HepG2 (cell line): ENCODE measurements around the gene SLC13A3.

Experiments
- BRCA1 ChIP-seq: sonication (generic); formaldehyde crosslinking; IDR thresholded peaks from 2 replicates; pipeline ENCODE4 v1.4.0; 2020; ENCODE audit warnings: missing genetic modification reagents
- CTCF ChIP-seq: sonication (generic); formaldehyde crosslinking; IDR thresholded peaks from 2 replicates; pipeline ENCODE4 v1.5.0; 2020; ENCODE audit warnings: mild to moderate bottlenecking, missing genetic modification reagents, moderate library complexity
- RXRA ChIP-seq: sonication (generic); formaldehyde crosslinking; IDR thresholded peaks from 2 replicates; pipeline ENCODE4 v1.5.1; 2020; ENCODE audit warnings: missing genetic modification reagents
- SAFB2 ChIP-seq: sonication (generic); formaldehyde crosslinking; IDR thresholded peaks from 2 replicates; pipeline ENCODE4 v1.5.1; 2020; ENCODE audit warnings: missing genetic modification reagents, low read depth, mild to moderate bottlenecking, borderline replicate concordance
- TP53 ChIP-seq: sonication (generic); formaldehyde crosslinking; conservative IDR thresholded peaks from 2 replicates; pipeline ENCODE4 v1.4.0; 2020; ENCODE audit warnings: missing genetic modification reagents
- TF ChIP-seq, protein P1 (sequence below): IDR thresholded peaks from 2 replicates; pipeline ENCODE4 v1.6.1; 2016; ENCODE audit warnings: missing compliant biosample characterization, missing genetic modification reagents, borderline replicate concordance

DNA sequence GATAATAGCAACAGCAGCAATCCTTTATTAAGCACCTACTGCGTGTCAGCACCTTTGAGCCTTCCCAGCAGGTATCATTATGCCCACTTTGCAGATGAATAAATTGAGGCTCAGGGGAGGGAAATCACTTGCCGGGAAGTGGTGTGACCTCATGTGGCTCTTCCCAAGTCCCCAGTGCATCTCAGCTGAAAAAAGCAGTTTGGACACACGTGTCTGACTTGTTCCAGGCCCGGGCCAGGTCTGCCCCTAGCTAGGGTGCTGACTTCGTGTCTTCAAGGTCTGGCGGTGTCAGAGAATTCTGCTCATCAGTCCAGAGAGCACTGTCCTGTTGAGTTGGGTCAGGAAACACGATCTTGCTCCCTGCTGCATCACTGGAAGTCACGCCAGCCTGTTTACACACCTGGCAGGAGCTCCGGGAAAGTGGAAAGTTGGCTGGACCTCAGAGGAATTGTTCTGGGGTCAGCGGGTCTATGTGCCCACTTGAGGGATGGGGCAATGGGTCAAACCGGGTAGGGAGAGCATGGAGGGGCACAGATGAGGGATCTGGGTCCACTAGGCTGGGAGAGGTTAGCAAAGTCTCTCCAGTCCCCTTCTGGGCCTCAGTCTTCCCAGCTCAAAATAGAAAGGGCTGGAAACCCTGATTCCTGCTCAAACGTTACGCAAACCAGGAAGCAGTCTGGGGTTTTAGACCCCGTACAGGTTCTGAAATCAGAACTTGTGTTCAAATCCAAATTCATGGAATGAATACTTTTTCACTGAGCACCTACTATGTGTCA is 10.5 kb downstream of the SLC13A3 start:
- TF ChIP-seq RXRA (CRISPR knock-in tag): peak; percentile 96
- no peak for TF ChIP-seq BRCA1 (CRISPR knock-in tag)
- TF ChIP-seq SAFB2 (CRISPR knock-in tag): peak; percentile 27; the same call in 1 of the 2 replicates
- TF ChIP-seq TP53 (CRISPR knock-in tag): peak; percentile 41; the same call in 1 of the 2 replicates
- TF ChIP-seq, protein P1, sequence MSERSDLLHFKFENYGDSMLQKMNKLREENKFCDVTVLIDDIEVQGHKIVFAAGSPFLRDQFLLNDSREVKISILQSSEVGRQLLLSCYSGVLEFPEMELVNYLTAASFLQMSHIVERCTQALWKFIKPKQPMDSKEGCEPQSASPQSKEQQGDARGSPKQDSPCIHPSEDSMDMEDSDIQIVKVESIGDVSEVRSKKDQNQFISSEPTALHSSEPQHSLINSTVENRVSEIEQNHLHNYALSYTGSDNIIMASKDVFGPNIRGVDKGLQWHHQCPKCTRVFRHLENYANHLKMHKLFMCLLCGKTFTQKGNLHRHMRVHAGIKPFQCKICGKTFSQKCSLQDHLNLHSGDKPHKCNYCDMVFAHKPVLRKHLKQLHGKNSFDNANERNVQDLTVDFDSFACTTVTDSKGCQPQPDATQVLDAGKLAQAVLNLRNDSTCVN (CRISPR knock-in tag): peak; percentile 44; the same call in 1 of the 2 replicates
- TF ChIP-seq CTCF: peak; percentile 22; the same call in 1 of the 2 replicates
